IMR-90 (cell line): Measurements from ENCODE around the gene ZACN. TPM values are rescaled to one million over a fixed set of nuclear protein-coding genes. Genes with fewer than 3 reads are reported as not detected.
A peak's percentile ranks its signal among the peaks of the same experiment; 100 is the strongest.

Experiments
- ATAC-seq: fragments of 200-7000 bp; cut with Tn5 transposase; 2 replicates; pipeline ENCODE4 v1.9.1; 2020; ENCODE audit warnings: low read depth, mild to moderate bottlenecking, moderate library complexity
- BruUV-seq: library from RNA; stranded (reverse); fragments of 400-500 nt; replicated peaks from 2 replicates; lab custom pipeline; 2021; lab: Mats Ljungman, UMichigan
- CTCF ChIA-PET: fragments of 300-600 bp; formaldehyde crosslinking; extraction: SDS; loops from one replicate; lab custom pipeline; 2021; ENCODE audit warnings: antibody characterized with exemption; lab: Yijun Ruan, JAX
- POLR2A ChIA-PET: fragments of 300-600 bp; sonication (Branson Sonifier 250); formaldehyde crosslinking; loops from one replicate; lab custom pipeline; 2022; ENCODE audit warnings: antibody characterized with exemption; ENCODE audit not compliant: unreplicated experiment; lab: Charles Lee
- DNase-seq: peaks from one replicate; pipeline ENCODE4 v3.0.0; 2013
- H2AFZ ChIP-seq: replicated peaks from 2 replicates; pipeline ENCODE3; 2013; ENCODE audit warnings: low read length, mild to moderate bottlenecking; ENCODE audit not compliant: poor library complexity
- H2AK5ac ChIP-seq: 2 replicates; pipeline ENCODE4 v1.6.1; 2013; ENCODE audit warnings: low read depth, low read length, inconsistent platforms
- H2AK9ac ChIP-seq: replicated peaks from 2 replicates; pipeline ENCODE3; 2013; ENCODE audit warnings: mild to moderate bottlenecking, low read depth, low read length, moderate library complexity; ENCODE audit not compliant: poor library complexity
- H2BK120ac ChIP-seq: 2 replicates; pipeline ENCODE4 v1.6.1; 2013; ENCODE audit warnings: low read depth, low read length, inconsistent platforms
- H2BK15ac ChIP-seq: 3 replicates; pipeline ENCODE4 v1.6.1; 2013; ENCODE audit warnings: low read depth, low read length, inconsistent platforms
- H2BK20ac ChIP-seq: 2 replicates; pipeline ENCODE4 v1.6.1; 2013; ENCODE audit warnings: low read depth, mild to moderate bottlenecking, inconsistent platforms, low read length, moderate library complexity
- H2BK5ac ChIP-seq: 2 replicates; pipeline ENCODE4 v1.6.1; 2013; ENCODE audit warnings: mild to moderate bottlenecking, low read depth, low read length, inconsistent platforms; ENCODE audit not compliant: poor library complexity, severe bottlenecking
- H3K14ac ChIP-seq: replicated peaks from 2 replicates; pipeline ENCODE4 v1.6.1; 2013; ENCODE audit warnings: low read depth, low read length, inconsistent platforms
- H3K18ac ChIP-seq: 2 replicates; pipeline ENCODE4 v1.6.1; 2013; ENCODE audit warnings: low read depth, low read length, control low read depth
- H3K23ac ChIP-seq: 2 replicates; pipeline ENCODE4 v1.6.1; 2013; ENCODE audit warnings: low read depth, low read length, inconsistent platforms
- H3K27ac ChIP-seq: 2 replicates; pipeline ENCODE4 v1.5.1; 2013; ENCODE audit warnings: mild to moderate bottlenecking, control low read depth, low read length; ENCODE audit not compliant: insufficient read depth
- H3K27me3 ChIP-seq: 2 replicates; pipeline ENCODE4 v1.6.1; 2013; ENCODE audit warnings: low read length; ENCODE audit not compliant: control insufficient read depth, insufficient read depth
- H3K36me3 ChIP-seq: 2 replicates; pipeline ENCODE4 v1.6.1; 2013; ENCODE audit warnings: low read length, mixed read lengths; ENCODE audit not compliant: control insufficient read depth, insufficient read depth
- H3K4ac ChIP-seq: 2 replicates; pipeline ENCODE4 v1.6.1; 2013; ENCODE audit warnings: low read depth, low read length, inconsistent platforms
- H3K4me1 ChIP-seq: 2 replicates; pipeline ENCODE4 v1.6.1; 2013; ENCODE audit warnings: low read length, mixed read lengths; ENCODE audit not compliant: control insufficient read depth, insufficient read depth
- H3K4me2 ChIP-seq: 2 replicates; pipeline ENCODE4 v1.6.1; 2013; ENCODE audit warnings: low read depth, mild to moderate bottlenecking, control low read depth, low read length, moderate library complexity
- H3K4me3 ChIP-seq: 2 replicates; pipeline ENCODE4 v1.5.1; 2013; ENCODE audit warnings: low read depth, mild to moderate bottlenecking, control low read depth, low read length, moderate library complexity; ENCODE audit not compliant: insufficient read depth
- H3K56ac ChIP-seq: 2 replicates; pipeline ENCODE4 v1.6.1; 2013; ENCODE audit warnings: low read length, inconsistent platforms; ENCODE audit not compliant: insufficient read depth; ENCODE audit errors: extremely low read depth
- H3K79me1 ChIP-seq, 2 experiments: 2 replicates each; pipeline ENCODE4 v1.6.1; 2013; ENCODE audit warnings: low read length in 2 of 2, inconsistent platforms in 1 of 2, low read depth in 1 of 2
- H3K9ac ChIP-seq: 2 replicates; pipeline ENCODE4 v1.6.1; 2013; ENCODE audit warnings: low read depth, low read length, control low read depth
- H3K9me1 ChIP-seq: 2 replicates; pipeline ENCODE4 v1.6.1; 2013; ENCODE audit warnings: low read length, inconsistent platforms; ENCODE audit not compliant: insufficient read depth
- H3K9me3 ChIP-seq: 2 replicates; pipeline ENCODE4 v1.6.1; 2013; ENCODE audit warnings: low read length; ENCODE audit not compliant: control insufficient read depth, insufficient read depth
- H4K20me1 ChIP-seq: 2 replicates; pipeline ENCODE4 v1.6.1; 2013; ENCODE audit warnings: low read length, inconsistent platforms; ENCODE audit not compliant: insufficient read depth
- H4K5ac ChIP-seq: 2 replicates; pipeline ENCODE4 v1.6.1; 2013; ENCODE audit warnings: mild to moderate bottlenecking, low read depth, low read length, control low read depth
- H4K8ac ChIP-seq, 2 experiments: 2 replicates each; pipeline ENCODE4 v1.6.1; 2013; ENCODE audit warnings: low read depth in 2 of 2, low read length in 2 of 2, control low read depth in 1 of 2, inconsistent platforms in 1 of 2
- H4K91ac ChIP-seq: 2 replicates; pipeline ENCODE4 v1.6.1; 2013; ENCODE audit warnings: low read depth, low read length, inconsistent platforms; ENCODE audit not compliant: insufficient read depth
- BHLHE40 ChIP-seq: fragments of 150-350 bp; IDR thresholded peaks from 2 replicates; pipeline ENCODE4 v1.6.1; 2016; ENCODE audit warnings: mild to moderate bottlenecking, low read depth, low read length
- FOS ChIP-seq: fragments of 150-350 bp; IDR thresholded peaks from 2 replicates; pipeline ENCODE4 v1.6.1; 2016; ENCODE audit warnings: low read depth, low read length
- MAFK ChIP-seq: IDR thresholded peaks from 2 replicates; pipeline ENCODE4 v1.6.1; 2012; ENCODE audit warnings: low read depth, low read length, improper control_type of control experiment
- MXI1 ChIP-seq: IDR thresholded peaks from 2 replicates; pipeline ENCODE4 v1.6.1; 2012; ENCODE audit warnings: low read depth, mild to moderate bottlenecking, low read length, moderate library complexity, borderline replicate concordance
- NFE2L2 ChIP-seq: fragments of 150-350 bp; IDR thresholded peaks from 2 replicates; pipeline ENCODE4 v1.6.1; 2016; ENCODE audit warnings: low read depth, mild to moderate bottlenecking, low read length
- SMC3 ChIP-seq: fragments of 150-350 bp; IDR thresholded peaks from 2 replicates; pipeline ENCODE4 v1.6.1; 2016; ENCODE audit warnings: low read depth, mild to moderate bottlenecking, antibody characterized with exemption, low read length, moderate library complexity
- WGBS, 2 experiments: methylation state at CpG; one replicate each; pipeline versions ENCODE4 v1.1.5 to v1.1.7; 2013; ENCODE audit warnings: missing lambda C conversion rate in 2 of 2; ENCODE audit not compliant: insufficient read length in 1 of 2; ENCODE audit errors: extremely low coverage in 2 of 2; 5-methylcytosine and 5-hydroxymethylcytosine counted together
- dilution Hi-C: fragments of 300-500 bp; cut with HindIII; formaldehyde crosslinking; loops from one replicate; pipeline ENCODE4 v1.14.3; 2018; ENCODE audit warnings: low sequenced_read_pairs; ENCODE audit not compliant: unreplicated experiment
- in situ Hi-C: fragments of 300-500 bp; cut with MboI; formaldehyde crosslinking; loops from 3 replicates; pipeline ENCODE4 v1.14.3; 2019; ENCODE audit warnings: low sequenced_read_pairs, inconsistent platforms, mixed read lengths
- intact Hi-C: fragments of 100-400 bp; cut with micrococcal nuclease; formaldehyde crosslinking; loops from 2 replicates; pipeline ENCODE4 v1.10.0; 2022
- polyA plus RNA-seq, 3 experiments: library from polyadenylated mRNA; depleted of rRNA; stranded (reverse); fragments of >200 nt; gene quantifications; 2 replicates each; pipeline ENCODE4 v1.2.3, GENCODE V29; 2012; ENCODE audit warnings: low replicate concordance in 1 of 3
- total RNA-seq: library from RNA; depleted of rRNA; stranded (reverse); fragments of >200 nt; gene quantifications from 2 replicates; pipeline ENCODE4 v1.2.3, GENCODE V29; 2012

ZACN gene
- total and polyA plus RNA-seq, 2 of the 4 experiments (the other 2 are of a cell fraction): not detected

DNA sequence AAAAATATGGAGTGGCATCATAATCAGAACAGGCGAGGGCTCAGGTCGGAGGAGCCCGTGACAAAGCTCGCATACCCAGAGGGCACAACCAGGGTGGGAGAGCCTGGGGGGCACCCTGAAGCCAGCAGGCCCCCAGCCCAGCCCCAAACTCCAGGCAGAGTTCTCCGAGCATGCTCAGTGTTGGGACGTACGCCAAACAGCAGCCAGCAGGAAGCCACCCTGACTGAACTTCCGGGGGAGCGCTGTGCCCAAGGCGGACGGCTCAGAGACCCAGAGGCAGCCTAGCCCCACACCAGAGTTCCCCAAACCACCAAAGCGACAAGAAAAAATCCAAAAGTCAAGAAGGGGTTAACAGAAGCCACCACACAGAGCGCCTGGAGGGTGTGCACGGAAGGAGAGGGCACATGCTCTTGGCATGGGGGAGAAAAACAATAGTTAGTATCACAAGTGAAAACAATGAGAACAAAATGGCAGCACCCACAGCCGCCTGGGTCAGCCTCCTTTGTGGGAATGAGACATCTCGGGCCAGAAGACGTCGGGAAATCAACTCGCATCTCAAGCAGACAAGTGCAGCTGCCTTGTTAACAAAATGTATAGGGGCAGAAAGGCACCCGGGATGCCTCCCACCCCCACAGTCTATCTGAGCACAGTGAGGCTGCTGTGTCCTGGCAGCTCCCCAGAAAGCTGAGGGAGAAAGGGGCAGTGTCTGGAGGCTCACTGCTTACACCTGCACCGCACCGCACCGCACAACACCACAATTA lies 12.7 kb downstream of the ZACN start:
- Histone ChIP-seq H4K91ac (no peak overlapping the region), H3K4me3 (no peak overlapping the region), H2AK5ac (no peak overlapping the region), H2BK5ac (no peak overlapping the region), H2BK15ac (no peak overlapping the region), H4K8ac (no peak overlapping the region), H3K14ac (no peak overlapping the region), H3K56ac (no peak overlapping the region), H3K4me2 (no peak overlapping the region), H3K9me1 (no peaks in the 10 kb centered on the region), H3K79me1 (peaks cover 5 to 20% of the 10 kb centered on the region in 2 experiments; a peak in 3 of 4 replicates), H3K9me3 (no peaks in the 10 kb centered on the region), H2BK20ac (no peak overlapping the region), H3K4ac (no peak overlapping the region), H4K20me1 (no peaks in the 10 kb centered on the region; the same call in 1 of the 2 replicates), H3K27ac (no peak overlapping the region), H4K5ac (no peak overlapping the region), H3K36me3 (peaks cover 69% of the 10 kb centered on the region), H3K23ac (no peak overlapping the region), H2AK9ac (no peak overlapping the region), H3K9ac (no peak overlapping the region), H2AFZ (no peak overlapping the region), H3K4me1 (no peaks in the 10 kb centered on the region), H2BK120ac (no peak overlapping the region), H3K27me3 (no peaks in the 10 kb centered on the region), H3K18ac (no peak overlapping the region)
- ChIA-PET POLR2A (no interaction called here), CTCF (no interaction called here)
- 80% methylated on average over 7 of the region's 23 CpGs; no CpG with 5 or more reads in 1 of the 2 experiments for WGBS, 2 experiments
- no peak for DNase-seq
- TF ChIP-seq MXI1 (no peak), SMC3 (no peak), BHLHE40 (no peak), MAFK (no peak), FOS (no peak), NFE2L2 (no peak)
- ATAC-seq: no peak
- intact Hi-C loops: no loop called here
- dilution Hi-C loops: no loop called here
- BruUV-seq: TSS peak; percentile 15
- in situ Hi-C loops: no loop called here
